HepG2 (cell line): ENCODE data around the gene TMCC1. TPM values are rescaled to one million over a fixed set of nuclear protein-coding genes. Genes with fewer than 3 reads are reported as not detected.

Experiments
- E2F5 ChIP-seq: sonication (generic); formaldehyde crosslinking; conservative IDR thresholded peaks from 2 replicates; pipeline ENCODE4 v1.4.0; 2020; ENCODE audit warnings: missing genetic modification reagents
- HNF4A ChIP-seq: sonication (generic); formaldehyde crosslinking; IDR thresholded peaks from 2 replicates; pipeline ENCODE4 v1.4.0; 2020; ENCODE audit warnings: missing genetic modification reagents
- KDM3A ChIP-seq: IDR thresholded peaks from 2 replicates; pipeline ENCODE4 v1.6.1; 2018; ENCODE audit warnings: low read depth, missing compliant biosample characterization
- NONO ChIP-seq, 2 experiments: fragments of 450-650 bp in 1 of 2; sonication (generic) in 1 of 2; formaldehyde crosslinking in 1 of 2; IDR thresholded peaks in 1 of 2; conservative IDR thresholded peaks in 1 of 2; 2 replicates each; pipeline versions ENCODE4 v1.6.1 to v1.8.0; 2017 to 2022; ENCODE audit warnings: mild to moderate bottlenecking in 1 of 2, missing genetic modification reagents in 1 of 2, moderate library complexity in 1 of 2
- NR2F6 ChIP-seq, 2 experiments: IDR thresholded peaks; 2 replicates each; pipeline ENCODE4 v1.6.1; 2016; ENCODE audit warnings: antibody characterized with exemption in 1 of 2, mild to moderate bottlenecking in 1 of 2
- SRSF1 ChIP-seq: fragments of 200-400 bp; formaldehyde crosslinking; optimal IDR thresholded peaks from 2 replicates; pipeline ENCODE3; 2017; ENCODE audit warnings: mild to moderate bottlenecking, low read depth, low read length, moderate library complexity
- SRSF9 ChIP-seq: fragments of 200-400 bp; formaldehyde crosslinking; IDR thresholded peaks from 2 replicates; pipeline ENCODE4 v1.6.1; 2018; ENCODE audit warnings: borderline replicate concordance, mild to moderate bottlenecking, low read depth, low read length; ENCODE audit not compliant: insufficient read depth, poor library complexity, severe bottlenecking
- TAF1 ChIP-seq: sonication (generic); formaldehyde crosslinking; IDR thresholded peaks from 2 replicates; pipeline ENCODE4 v1.4.0; 2020; ENCODE audit warnings: missing genetic modification reagents
- TBL1XR1 ChIP-seq: fragments of 150-350 bp; IDR thresholded peaks from 2 replicates; pipeline ENCODE4 v1.6.1; 2014; ENCODE audit warnings: borderline replicate concordance, low read length; ENCODE audit not compliant: partially characterized antibody
- ZBTB8A ChIP-seq: sonication (generic); formaldehyde crosslinking; IDR thresholded peaks from 2 replicates; pipeline ENCODE4 v1.4.0; 2020; ENCODE audit warnings: mild to moderate bottlenecking, low read depth, missing genetic modification reagents, borderline replicate concordance
- ZNF124 ChIP-seq: sonication (generic); formaldehyde crosslinking; IDR thresholded peaks from 2 replicates; pipeline ENCODE4 v1.4.0; 2020; ENCODE audit warnings: missing genetic modification reagents
- ZNF274 ChIP-seq: sonication (generic); formaldehyde crosslinking; IDR thresholded peaks from 2 replicates; pipeline ENCODE4 v1.5.1; 2020; ENCODE audit warnings: mild to moderate bottlenecking, missing genetic modification reagents
- ZNF556 ChIP-seq: sonication (generic); formaldehyde crosslinking; IDR thresholded peaks from 2 replicates; pipeline ENCODE4 v1.4.0; 2020; ENCODE audit warnings: mild to moderate bottlenecking, missing genetic modification reagents, borderline replicate concordance
- ZNF567 ChIP-seq: sonication (generic); formaldehyde crosslinking; IDR thresholded peaks from 2 replicates; pipeline ENCODE4 v1.8.1; 2023; ENCODE audit warnings: mild to moderate bottlenecking, missing genetic modification reagents, borderline replicate concordance
- ZSCAN29 ChIP-seq: sonication (generic); formaldehyde crosslinking; conservative IDR thresholded peaks from 2 replicates; pipeline ENCODE4 v1.4.0; 2020; ENCODE audit warnings: mild to moderate bottlenecking, missing genetic modification reagents
- polyA plus RNA-seq, 8 experiments: library from polyadenylated mRNA; depleted of rRNA in 3 of 8; stranded (reverse) in 7 of 8; unstranded in 1 of 8; fragments of >200 nt; fragmentation: Illumina TruSeq in 4 of 8; extraction: Trizol in 4 of 8; gene quantifications; 2 replicates each; pipeline versions ENCODE4 v1.2.1 to v1.2.3, GENCODE V29; 2011 to 2016; ENCODE audit warnings: low read depth in 4 of 8, missing spikeins in 1 of 8, mixed read lengths in 1 of 8; ENCODE audit not compliant: insufficient read depth in 1 of 8
- total RNA-seq, 5 experiments: library from RNA; depleted of rRNA; stranded (reverse); fragments of >200 nt; fragmentation: Illumina TruSeq; extraction: Trizol; gene quantifications; 2 replicates each; pipeline ENCODE4 v1.2.3, GENCODE V29; 2016; ENCODE audit warnings: low read depth in 1 of 5
- TF ChIP-seq, protein P1 (sequence below): sonication (generic); formaldehyde crosslinking; IDR thresholded peaks from 2 replicates; pipeline ENCODE4 v1.4.0; 2020; ENCODE audit warnings: missing genetic modification reagents, borderline replicate concordance
- TF ChIP-seq, protein P2 (sequence below): IDR thresholded peaks from 2 replicates; pipeline ENCODE4 v1.6.1; 2016; ENCODE audit warnings: low read depth
- TF ChIP-seq, protein P3 (sequence below): sonication (generic); formaldehyde crosslinking; IDR thresholded peaks from 2 replicates; pipeline ENCODE4; 2020; ENCODE audit warnings: missing genetic modification reagents, mild to moderate bottlenecking, borderline replicate concordance

TMCC1 gene
- total and polyA plus RNA-seq, 2 of the 13 experiments (the other 11 are each of a cell fraction or from before 2014, with no cell fraction given): 12.1 to 264 TPM

DNA sequence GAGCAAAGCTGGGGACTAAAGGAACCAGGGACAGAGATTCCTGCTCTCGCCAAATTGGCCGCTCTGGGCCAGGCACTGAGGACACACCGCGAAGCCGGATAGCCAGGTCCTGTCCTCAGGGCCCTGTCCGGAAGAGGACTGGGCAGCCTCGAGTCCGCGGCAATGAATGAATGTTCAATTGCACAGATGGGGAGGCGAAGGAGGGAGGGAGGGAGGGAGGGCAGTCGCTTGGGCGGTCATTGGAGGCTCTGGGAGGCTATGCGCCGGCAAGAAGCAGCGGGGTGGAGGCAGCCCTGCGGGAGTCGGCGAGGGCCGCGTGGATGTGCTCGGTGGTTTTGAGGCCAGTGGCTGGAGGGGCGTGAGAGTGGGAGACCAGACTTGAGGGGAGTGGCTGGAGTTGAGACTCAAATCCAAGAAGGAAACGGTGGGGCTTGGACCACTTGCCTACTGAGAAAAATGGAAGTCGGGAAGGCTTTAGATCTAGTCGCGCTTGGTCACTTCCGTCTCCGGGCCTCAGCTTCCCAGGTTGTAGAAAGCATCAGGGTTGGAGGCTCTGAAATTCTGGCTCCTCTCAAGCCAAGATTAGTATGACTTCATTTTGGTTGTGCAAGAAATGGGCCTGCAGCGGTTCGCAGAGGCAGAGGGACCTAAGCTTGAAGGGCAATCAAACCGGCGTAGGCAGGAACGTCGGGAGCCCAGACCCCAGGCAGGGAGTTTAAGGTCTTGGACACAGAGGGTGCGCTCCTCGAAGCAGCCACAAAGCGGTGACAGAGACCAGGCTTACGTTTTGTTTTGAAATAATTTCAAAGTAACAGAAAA lies 266.0 kb downstream of the TMCC1 start (continued):
- TF ChIP-seq KDM3A (0 out of 2 replicates have a peak, but pooled peaks have one; percentile 68), ZSCAN29 (CRISPR knock-in tag) (no peak), HNF4A (no peak), NONO (IDR thresholded peaks at IDR 0.05) (no peak), NONO (CRISPR knock-in tag; conservative IDR thresholded peaks at IDR 0.05) (peak; percentile 43; the same call in 1 of the 2 replicates), NR2F6 (IDR thresholded peaks at IDR 0.05) (no peak), NR2F6 (CRISPR knock-in tag; IDR thresholded peaks at IDR 0.05) (no peak), E2F5 (no peak), TBL1XR1 (peak; percentile 6), SRSF1 (peak; percentile 22), SRSF9 (no peak), ZBTB8A (CRISPR knock-in tag) (no peak), ZNF274 (CRISPR knock-in tag) (no peak), ZNF567 (no peak), ZNF556 (CRISPR knock-in tag) (no peak), ZNF124 (0 out of 2 replicates have a peak, but pooled peaks have one; percentile 22), TAF1 (CRISPR knock-in tag) (peak; percentile 64)
- TF ChIP-seq, protein P1, sequence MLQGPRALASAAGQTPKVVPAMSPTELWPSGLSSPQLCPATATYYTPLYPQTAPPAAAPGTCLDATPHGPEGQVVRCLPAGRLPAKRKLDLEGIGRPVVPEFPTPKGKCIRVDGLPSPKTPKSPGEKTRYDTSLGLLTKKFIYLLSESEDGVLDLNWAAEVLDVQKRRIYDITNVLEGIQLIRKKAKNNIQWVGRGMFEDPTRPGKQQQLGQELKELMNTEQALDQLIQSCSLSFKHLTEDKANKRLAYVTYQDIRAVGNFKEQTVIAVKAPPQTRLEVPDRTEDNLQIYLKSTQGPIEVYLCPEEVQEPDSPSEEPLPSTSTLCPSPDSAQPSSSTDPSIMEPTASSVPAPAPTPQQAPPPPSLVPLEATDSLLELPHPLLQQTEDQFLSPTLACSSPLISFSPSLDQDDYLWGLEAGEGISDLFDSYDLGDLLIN (CRISPR knock-in tag): no peak
- TF ChIP-seq, protein P2, sequence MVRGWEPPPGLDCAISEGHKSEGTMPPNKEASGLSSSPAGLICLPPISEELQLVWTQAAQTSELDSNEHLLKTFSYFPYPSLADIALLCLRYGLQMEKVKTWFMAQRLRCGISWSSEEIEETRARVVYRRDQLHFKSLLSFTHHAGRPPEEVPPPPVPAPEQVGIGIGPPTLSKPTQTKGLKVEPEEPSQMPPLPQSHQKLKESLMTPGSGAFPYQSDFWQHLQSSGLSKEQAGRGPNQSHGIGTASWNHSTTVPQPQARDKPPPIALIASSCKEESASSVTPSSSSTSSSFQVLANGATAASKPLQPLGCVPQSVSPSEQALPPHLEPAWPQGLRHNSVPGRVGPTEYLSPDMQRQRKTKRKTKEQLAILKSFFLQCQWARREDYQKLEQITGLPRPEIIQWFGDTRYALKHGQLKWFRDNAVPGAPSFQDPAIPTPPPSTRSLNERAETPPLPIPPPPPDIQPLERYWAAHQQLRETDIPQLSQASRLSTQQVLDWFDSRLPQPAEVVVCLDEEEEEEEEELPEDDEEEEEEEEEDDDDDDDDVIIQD (CRISPR knock-in tag): no peak
- TF ChIP-seq, protein P3, sequence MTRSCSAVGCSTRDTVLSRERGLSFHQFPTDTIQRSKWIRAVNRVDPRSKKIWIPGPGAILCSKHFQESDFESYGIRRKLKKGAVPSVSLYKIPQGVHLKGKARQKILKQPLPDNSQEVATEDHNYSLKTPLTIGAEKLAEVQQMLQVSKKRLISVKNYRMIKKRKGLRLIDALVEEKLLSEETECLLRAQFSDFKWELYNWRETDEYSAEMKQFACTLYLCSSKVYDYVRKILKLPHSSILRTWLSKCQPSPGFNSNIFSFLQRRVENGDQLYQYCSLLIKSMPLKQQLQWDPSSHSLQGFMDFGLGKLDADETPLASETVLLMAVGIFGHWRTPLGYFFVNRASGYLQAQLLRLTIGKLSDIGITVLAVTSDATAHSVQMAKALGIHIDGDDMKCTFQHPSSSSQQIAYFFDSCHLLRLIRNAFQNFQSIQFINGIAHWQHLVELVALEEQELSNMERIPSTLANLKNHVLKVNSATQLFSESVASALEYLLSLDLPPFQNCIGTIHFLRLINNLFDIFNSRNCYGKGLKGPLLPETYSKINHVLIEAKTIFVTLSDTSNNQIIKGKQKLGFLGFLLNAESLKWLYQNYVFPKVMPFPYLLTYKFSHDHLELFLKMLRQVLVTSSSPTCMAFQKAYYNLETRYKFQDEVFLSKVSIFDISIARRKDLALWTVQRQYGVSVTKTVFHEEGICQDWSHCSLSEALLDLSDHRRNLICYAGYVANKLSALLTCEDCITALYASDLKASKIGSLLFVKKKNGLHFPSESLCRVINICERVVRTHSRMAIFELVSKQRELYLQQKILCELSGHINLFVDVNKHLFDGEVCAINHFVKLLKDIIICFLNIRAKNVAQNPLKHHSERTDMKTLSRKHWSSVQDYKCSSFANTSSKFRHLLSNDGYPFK (CRISPR knock-in tag): peak; percentile 2; the same call in 1 of the 2 replicates
